Right cardiac atrium (tissue), 5 donors: ENCODE measurements around the gene MCOLN2. TPM values are rescaled to one million over a fixed set of nuclear protein-coding genes. Genes with fewer than 3 reads are reported as not detected.

Experiments
- ATAC-seq, 2 donors: fragments of 200-7000 bp; cut with Tn5 transposase; one replicate each; pipeline versions ENCODE4 v1.8.0 to v1.9.1; 2020; ENCODE audit warnings: moderate library complexity in 2 of 2, mild to moderate bottlenecking in 1 of 2
- DNase-seq, 3 donors: peaks; one replicate each; pipeline ENCODE4 v3.0.0-alpha.2; 2020
- H3K27ac ChIP-seq: one replicate; pipeline ENCODE4 v1.5.1; 2013; ENCODE audit warnings: mild to moderate bottlenecking, low read length, control low read depth, moderate library complexity
- H3K27me3 ChIP-seq: one replicate; pipeline ENCODE4 v1.6.1; 2013; ENCODE audit not compliant: control insufficient read depth, insufficient read depth
- H3K4me1 ChIP-seq: one replicate; pipeline ENCODE4 v1.6.1; 2013; ENCODE audit warnings: low read length; ENCODE audit not compliant: control insufficient read depth, insufficient read depth
- H3K4me3 ChIP-seq: one replicate; pipeline ENCODE4 v1.5.1; 2013; ENCODE audit warnings: low read length, control low read depth
- H3K9me3 ChIP-seq: one replicate; pipeline ENCODE4 v1.6.1; 2013; ENCODE audit warnings: low read length; ENCODE audit not compliant: control insufficient read depth
- WGBS: extraction: QIAGEN DNeasy Blood & Tissue Kit; methylation state at CpG from one replicate; pipeline ENCODE4 v1.1.7; 2013; 5-methylcytosine and 5-hydroxymethylcytosine counted together
- intact Hi-C, 4 donors: fragments of 100-400 bp; cut with DNase I; formaldehyde crosslinking; loops; one replicate each; pipeline versions ENCODE4 v1.11.0 to v1.14.0; 2022 to 2023
- polyA plus RNA-seq: library from polyadenylated mRNA; stranded (reverse); fragments of 200-250 nt; gene quantifications from one replicate; pipeline ENCODE4 v1.2.3, GENCODE V29; 2013
- total RNA-seq, 4 donors: library from RNA; stranded (reverse); fragmentation: NEBNext Ultra II Directional; extraction: Animal tissue kit (Norgen Biotek cat#: 25700); gene quantifications; one replicate each; pipeline ENCODE4 v1.2.1, GENCODE V29; 2021
- donor health status: healthy with polysubstance abuse.
- donor health status: DM: no; HTN: yes; CAD: no.
- donor health status: DM: no; HTN: no; CAD: no.
- donor health status: DM: no; HTN: yes; CAD: no; lungs with severe emphysema.
- donor health status: DM: yes; HTN: yes; CAD: no.

Gene MCOLN2
- total and polyA plus RNA-seq, 5 donors = 0.32 to 1.1 (median 0.34) TPM

GRCh38 chr1:84960371-84960770 is 36.5 kb downstream of the MCOLN2 start:
- ATAC-seq = peak; percentile 31 to 74
- no peak overlapping the region for H3K4me3 ChIP-seq
- no peak for DNase-seq
- 68% methylated on average over 1 of the region's 1 CpG for WGBS
- no peaks in the 10 kb centered on the region for H3K27me3 ChIP-seq
- no peaks in the 10 kb centered on the region for H3K4me1 ChIP-seq
- no peaks in the 10 kb centered on the region for H3K9me3 ChIP-seq
- H3K27ac ChIP-seq = no peak overlapping the region
- intact Hi-C loops = no loop called here

- ATAC-seq (no peak), DNase-seq (no peak)
- 85% methylated on average over 5 of the region's 5 CpGs for WGBS
- H3K4me3 ChIP-seq = no peak overlapping the region
- no peak overlapping the region for H3K27ac ChIP-seq
- H3K9me3 ChIP-seq = no peaks in the 10 kb centered on the region
- H3K4me1 ChIP-seq = no peaks in the 10 kb centered on the region
- intact Hi-C loops = no loop called here
- no peaks in the 10 kb centered on the region for H3K27me3 ChIP-seq
These were observed 37.6 kb downstream of the MCOLN2 start for GRCh38 chr1:84959294-84959693.

- WGBS = 88% methylated on average over 1 of the region's 1 CpG
- DNase-seq (no peak), ATAC-seq (no peak)
- Histone ChIP-seq H3K27ac (no peak overlapping the region), H3K4me3 (no peak overlapping the region), H3K9me3 (no peaks in the 10 kb centered on the region), H3K27me3 (no peaks in the 10 kb centered on the region), H3K4me1 (no peaks in the 10 kb centered on the region)
- intact Hi-C loops = no loop called here
These were observed 38.9 kb downstream of the MCOLN2 start for GRCh38 chr1:84957966-84958365.

GRCh38 chr1:84956655-84957054 is 40.3 kb downstream of the MCOLN2 start:
- no peak for DNase-seq
- intact Hi-C loops = no loop called here
- no peaks in the 10 kb centered on the region for H3K27me3 ChIP-seq
- no peaks in the 10 kb centered on the region for H3K4me1 ChIP-seq
- no peak for ATAC-seq
- H3K27ac ChIP-seq = no peak overlapping the region
- H3K4me3 ChIP-seq = no peak overlapping the region
- 75% methylated on average over 6 of the region's 6 CpGs for WGBS
- H3K9me3 ChIP-seq = no peaks in the 10 kb centered on the region

GRCh38 chr1:84956097-84956496 is 40.8 kb downstream of the MCOLN2 start:
- H3K27ac ChIP-seq = no peak overlapping the region
- no peak for ATAC-seq
- no peaks in the 10 kb centered on the region for H3K4me1 ChIP-seq
- H3K9me3 ChIP-seq = no peaks in the 10 kb centered on the region
- intact Hi-C loops = no loop called here
- 83% methylated on average over 6 of the region's 6 CpGs for WGBS
- no peak for DNase-seq
- H3K4me3 ChIP-seq = no peak overlapping the region
- no peaks in the 10 kb centered on the region for H3K27me3 ChIP-seq

GRCh38 chr1:84949664-84950063 is 47.2 kb downstream of the MCOLN2 start:
- H3K4me3 ChIP-seq = no peak overlapping the region
- ATAC-seq (no peak), DNase-seq (no peak)
- intact Hi-C loops = loop anchor here (5.0 to 10.0 kb wide), 5 partner anchors 78 to 308 kb away; partner anchors contain the start of gene C1orf52 (in 3 of the 4)
- H3K4me1 ChIP-seq = no peaks in the 10 kb centered on the region
- no peaks in the 10 kb centered on the region for H3K27me3 ChIP-seq
- H3K9me3 ChIP-seq = no peaks in the 10 kb centered on the region
- H3K27ac ChIP-seq = no peak overlapping the region

- WGBS = 81% methylated on average over 5 of the region's 5 CpGs
These were observed 49.1 kb downstream of the MCOLN2 start for GRCh38 chr1:84947536-84948410.

GRCh38 chr1:84946631-84947030 is 50.3 kb downstream of the MCOLN2 start:
- H3K9me3 ChIP-seq = no peaks in the 10 kb centered on the region
- no peak overlapping the region for H3K4me3 ChIP-seq
- intact Hi-C loops = loop anchor here (5.0 to 10.0 kb wide), 5 partner anchors 81 to 311 kb away; partner anchors contain the start of gene C1orf52 (in 3 of the 4)
- no peak for ATAC-seq
- no peaks in the 10 kb centered on the region for H3K4me1 ChIP-seq
- DNase-seq = no peak
- no peaks in the 10 kb centered on the region for H3K27me3 ChIP-seq
- no peak overlapping the region for H3K27ac ChIP-seq
- WGBS = 95% methylated on average over 4 of the region's 4 CpGs

More at GRCh38 chr1:84947536-84948410, 49.1 kb downstream of the MCOLN2 start:
- Histone ChIP-seq H3K9me3 (no peaks in the 10 kb centered on the region), H3K27ac (no peak overlapping the region), H3K4me3 (no peak overlapping the region), H3K27me3 (no peaks in the 10 kb centered on the region), H3K4me1 (no peaks in the 10 kb centered on the region)
- no peak for ATAC-seq
- DNase-seq = no peak
- intact Hi-C loops = loop anchor here (5.0 to 10.0 kb wide), 5 partner anchors 80 to 310 kb away; partner anchors contain the start of gene C1orf52 (in 3 of the 4)

- Histone ChIP-seq H3K9me3 (no peaks in the 10 kb centered on the region), H3K4me3 (peak overlapping the region; percentile 76), H3K27me3 (no peaks in the 10 kb centered on the region), H3K27ac (no peak overlapping the region), H3K4me1 (no peaks in the 10 kb centered on the region)
- intact Hi-C loops = loop anchor here (5.0 to 10.0 kb wide), 5 partner anchors 82 to 312 kb away; partner anchors contain the start of gene C1orf52 (in 4 of the 4)
- ATAC-seq (peak; percentile 95 to 98), DNase-seq (peak; percentile 46 to 58 (median 56))
- WGBS = 5% methylated on average over 6 of the region's 6 CpGs
These were observed 52.0 kb downstream of the MCOLN2 start for GRCh38 chr1:84944767-84945486.

GRCh38 chr1:84941843-84942242 is 55.1 kb downstream of the MCOLN2 start:
- ATAC-seq (no peak), DNase-seq (no peak)
- intact Hi-C loops = loop anchor here (5.0 to 10.0 kb wide), 4 partner anchors 133 to 315 kb away; partner anchors contain the start of gene C1orf52 (in 3 of the 4)
- Histone ChIP-seq H3K27ac (no peak overlapping the region), H3K27me3 (no peaks in the 10 kb centered on the region), H3K9me3 (no peaks in the 10 kb centered on the region), H3K4me3 (no peak overlapping the region), H3K4me1 (no peaks in the 10 kb centered on the region)
- 64% methylated on average over 1 of the region's 1 CpG for WGBS

- no peak for ATAC-seq
- Histone ChIP-seq H3K4me1 (no peaks in the 10 kb centered on the region), H3K4me3 (no peak overlapping the region), H3K9me3 (no peaks in the 10 kb centered on the region), H3K27ac (no peak overlapping the region), H3K27me3 (no peaks in the 10 kb centered on the region)
- intact Hi-C loops = loop anchor here (5.0 to 10.0 kb wide), 4 partner anchors 134 to 317 kb away; partner anchors contain the start of gene C1orf52 (in 3 of the 4)
- WGBS = 76% methylated on average over 4 of the region's 4 CpGs
- no peak for DNase-seq
These were observed 56.4 kb downstream of the MCOLN2 start for GRCh38 chr1:84940481-84940880.
